HepG2 (cell line): ENCODE data around the gene POLD3.

Experiments
- ATF3 ChIP-seq: sonication (generic); formaldehyde crosslinking; IDR thresholded peaks from 2 replicates; pipeline ENCODE4 v1.4.0; 2020; ENCODE audit warnings: missing genetic modification reagents
- CTCF ChIP-seq: sonication (generic); formaldehyde crosslinking; IDR thresholded peaks from 2 replicates; pipeline ENCODE4 v1.5.0; 2020; ENCODE audit warnings: mild to moderate bottlenecking, missing genetic modification reagents, moderate library complexity
- FOXA1 ChIP-seq, 2 experiments: fragments of 450-650 bp in 1 of 2; sonication (generic) in 1 of 2; formaldehyde crosslinking in 1 of 2; IDR thresholded peaks; 2 replicates each; pipeline versions ENCODE4 v1.4.0 to v1.6.1; 2016 to 2020; ENCODE audit warnings: missing genetic modification reagents in 1 of 2
- HNF4A ChIP-seq: sonication (generic); formaldehyde crosslinking; IDR thresholded peaks from 2 replicates; pipeline ENCODE4 v1.4.0; 2020; ENCODE audit warnings: missing genetic modification reagents
- NR2C2 ChIP-seq: sonication (generic); formaldehyde crosslinking; IDR thresholded peaks from 2 replicates; pipeline ENCODE4 v1.4.0; 2020; ENCODE audit warnings: missing genetic modification reagents, mild to moderate bottlenecking, moderate library complexity, borderline replicate concordance
- PHF8 ChIP-seq: sonication (generic); formaldehyde crosslinking; IDR thresholded peaks from 2 replicates; pipeline ENCODE4 v1.5.0; 2020; ENCODE audit warnings: missing genetic modification reagents
- RBM39 ChIP-seq: fragments of 200-400 bp; formaldehyde crosslinking; IDR thresholded peaks from one replicate; pipeline ENCODE4 v1.6.1; 2018; ENCODE audit warnings: antibody characterized with exemption, mild to moderate bottlenecking, low read depth, low read length; ENCODE audit not compliant: poor library complexity, severe bottlenecking
- RELA ChIP-seq: sonication (generic); formaldehyde crosslinking; IDR thresholded peaks from 2 replicates; pipeline ENCODE4 v1.4.0; 2020; ENCODE audit warnings: missing genetic modification reagents
- U2AF2 ChIP-seq: fragments of 200-400 bp; formaldehyde crosslinking; IDR thresholded peaks from 2 replicates; pipeline ENCODE4 v1.6.1; 2017; ENCODE audit warnings: low read depth, mild to moderate bottlenecking, low read length
- ZBTB49 ChIP-seq: sonication (generic); formaldehyde crosslinking; IDR thresholded peaks from 2 replicates; pipeline ENCODE4 v1.4.0; 2020; ENCODE audit warnings: missing genetic modification reagents, borderline replicate concordance

GRCh38 chr11:74574563-74574962, 17.8 kb upstream of the POLD3 start:
- TF ChIP-seq FOXA1 (IDR thresholded peaks at IDR 0.05): no peak
- no peak for TF ChIP-seq FOXA1 (CRISPR knock-in tag; IDR thresholded peaks at IDR 0.05)
- TF ChIP-seq CTCF (CRISPR knock-in tag): no peak
- no peak for TF ChIP-seq ZBTB49 (CRISPR knock-in tag)
- no peak for TF ChIP-seq ATF3
- TF ChIP-seq U2AF2: no peak
- no peak for TF ChIP-seq HNF4A (CRISPR knock-in tag)
- no peak for TF ChIP-seq RBM39
- TF ChIP-seq RELA: no peak
- no peak for TF ChIP-seq NR2C2 (CRISPR knock-in tag)
- no peak for TF ChIP-seq PHF8 (CRISPR knock-in tag)
